ENCODE results near the gene COL5A1.
"Not testable (repeated sequence)": the region's sequence is repeated elsewhere in the genome, so short reads cannot be mapped to it uniquely, and the experiment has no call there.

The COL5A1 gene

GRCh38 chr9:134693641-134694367, 52.2 kb downstream of the COL5A1 start:
- DNase-seq, result no peak

- DNase-seq, result no peak
These were observed 52.7 kb downstream of the COL5A1 start for GRCh38 chr9:134694368-134694665.

GRCh38 chr9:134694714-134695113, 53.1 kb downstream of the COL5A1 start:
- DNase-seq, result no peak

- no peak for DNase-seq
These were observed 53.5 kb downstream of the COL5A1 start for GRCh38 chr9:134695144-134695543.

- DNase-seq, result no peak
These were observed 54.8 kb downstream of the COL5A1 start for GRCh38 chr9:134696433-134696832.

- no peak for DNase-seq
These were observed 56.5 kb downstream of the COL5A1 start for GRCh38 chr9:134698111-134698510.

- DNase-seq, result peak; percentile 54
These were observed 57.2 kb downstream of the COL5A1 start for GRCh38 chr9:134698587-134699342.

- DNase-seq, result no peak
These were observed 57.7 kb downstream of the COL5A1 start for GRCh38 chr9:134699343-134699740.

- DNase-seq, result no peak
These were observed 59.2 kb downstream of the COL5A1 start for GRCh38 chr9:134700636-134701350.

- no peak for DNase-seq
These were observed 60.1 kb downstream of the COL5A1 start for GRCh38 chr9:134701581-134702259.

- DNase-seq, result no peak
These were observed 60.7 kb downstream of the COL5A1 start for GRCh38 chr9:134702291-134702690.

- DNase-seq, result not testable (repeated sequence)
These were observed 62.1 kb downstream of the COL5A1 start for GRCh38 chr9:134703730-134704114.

GRCh38 chr9:134704498-134704897, 62.9 kb downstream of the COL5A1 start:
- DNase-seq, result no peak

GRCh38 chr9:134705786-134706185, 64.2 kb downstream of the COL5A1 start:
- no peak for DNase-seq

- DNase-seq, result no peak
These were observed 64.9 kb downstream of the COL5A1 start for GRCh38 chr9:134706522-134706921.

GRCh38 chr9:134707031-134707680, 65.6 kb downstream of the COL5A1 start:
- DNase-seq, result no peak

GRCh38 chr9:134707731-134708671, 66.4 kb downstream of the COL5A1 start:
- no peak for DNase-seq

GRCh38 chr9:134708672-134709038, 67.1 kb downstream of the COL5A1 start:
- no peak for DNase-seq

- DNase-seq, result no peak
These were observed 68.1 kb downstream of the COL5A1 start for GRCh38 chr9:134709512-134710270.

- DNase-seq, result no peak
These were observed 68.6 kb downstream of the COL5A1 start for GRCh38 chr9:134710271-134710540.

- DNase-seq, result no peak
These were observed 69.3 kb downstream of the COL5A1 start for GRCh38 chr9:134710901-134711300.
